ENCODE results near the gene KDM3B.
"Not testable (repeated sequence)": the region's sequence is repeated elsewhere in the genome, so short reads cannot be mapped to it uniquely, and the experiment has no call there.

The KDM3B gene

GRCh38 chr5:138391859-138392386, 39.4 kb downstream of the KDM3B start:
- no peak for DNase-seq

DNA sequence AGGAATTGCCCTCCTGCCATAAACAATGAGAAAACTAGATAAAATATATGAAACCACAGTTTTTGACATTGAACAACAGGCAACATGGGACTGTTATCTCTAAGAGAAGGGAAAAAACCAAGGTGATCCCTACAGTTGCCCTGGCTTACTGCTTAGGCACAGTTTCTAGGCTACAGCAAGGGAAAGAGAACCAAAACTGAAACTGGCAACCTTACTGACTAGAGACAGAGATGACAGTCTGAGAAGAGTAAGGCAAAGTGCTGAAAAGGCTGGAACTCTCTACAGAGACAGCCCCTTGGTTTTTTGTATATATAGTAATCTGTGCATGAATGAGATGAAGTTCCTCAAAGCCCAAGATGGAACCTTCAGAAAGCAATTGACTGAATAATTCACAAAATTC, 50.2 kb downstream of the KDM3B start:
- no peak for DNase-seq

- DNase-seq: peak; percentile 73
Observed at GRCh38 chr5:138408023-138408422, 55.5 kb downstream of the KDM3B start.

DNA sequence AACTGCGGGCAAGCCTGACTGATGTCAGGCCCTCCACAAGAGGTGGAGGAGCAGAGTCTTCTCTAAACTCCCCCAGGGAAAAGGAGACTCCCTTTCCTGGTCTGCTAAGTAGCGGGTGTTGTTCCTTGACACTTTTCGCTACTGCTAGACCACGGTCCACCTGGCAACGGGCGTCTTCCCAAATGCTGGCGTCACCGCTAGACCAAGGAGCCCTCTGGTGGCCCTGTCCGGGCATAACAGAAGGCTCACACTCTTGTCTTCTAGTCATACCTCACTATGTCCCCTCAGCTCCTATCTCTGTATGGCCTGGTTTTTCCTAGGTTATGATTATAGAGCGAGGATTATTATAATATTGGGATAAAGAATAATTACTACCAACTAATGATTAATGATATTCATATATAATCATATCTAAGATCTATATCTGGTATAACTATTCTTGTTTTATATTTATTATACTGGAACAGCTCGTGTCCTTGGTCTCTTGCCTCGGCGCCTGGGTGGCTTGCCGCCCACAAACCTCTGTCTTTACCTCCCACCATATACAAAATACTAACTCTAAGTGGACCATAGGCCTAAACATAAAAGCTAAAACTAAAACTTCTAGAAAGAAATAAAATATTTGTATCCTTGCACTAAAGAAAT, 58.6 kb downstream of the KDM3B start:
- DNase-seq: not testable (repeated sequence)

- no peak for DNase-seq
Observed at GRCh38 chr5:138418444-138418843, 66.0 kb downstream of the KDM3B start.

GRCh38 chr5:138425079-138425478, 72.6 kb downstream of the KDM3B start:
- DNase-seq: no peak

GRCh38 chr5:138435943-138436342, 83.5 kb downstream of the KDM3B start:
- no peak for DNase-seq

DNA sequence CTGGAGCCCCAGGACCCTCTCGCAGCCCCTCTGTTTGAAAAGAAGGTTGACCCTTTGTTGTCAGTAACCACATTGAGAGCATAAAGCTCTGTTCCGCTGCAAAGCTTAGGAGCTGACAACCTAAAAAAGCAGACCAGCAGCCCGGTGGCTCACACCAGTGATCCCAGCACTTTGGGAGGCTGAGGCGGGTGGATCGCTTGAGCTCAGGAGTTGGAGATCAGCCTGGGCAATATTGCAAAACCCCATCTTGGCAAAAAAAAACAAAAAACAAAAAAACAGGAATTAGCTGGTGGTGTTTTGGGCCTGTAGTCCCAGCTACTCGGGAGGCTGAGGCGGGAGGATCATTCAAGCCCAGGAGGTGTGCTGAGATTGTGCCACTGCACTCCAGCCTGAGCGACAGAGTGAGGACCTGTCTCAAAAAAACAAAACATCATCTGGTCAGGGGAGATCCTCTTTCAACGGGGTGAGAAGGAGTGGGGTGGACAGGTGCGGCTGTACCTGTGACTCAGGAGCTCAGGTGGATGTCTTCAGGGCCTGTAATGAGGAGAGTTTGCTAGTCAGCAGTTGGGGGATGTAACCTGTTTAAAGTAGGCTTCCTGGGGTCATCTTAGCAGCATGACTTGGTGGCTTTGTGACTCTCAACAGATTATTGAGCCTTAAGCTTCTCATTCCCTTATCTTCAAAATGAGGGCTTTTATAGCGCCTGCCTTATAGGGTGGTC, 85.7 kb downstream of the KDM3B start:
- DNase-seq: peak; percentile 9

GRCh38 chr5:138438724-138439476, 86.4 kb downstream of the KDM3B start, which contains the start of gene REEP2:
TSS of gene REEP2 (plus strand) at chr5:138439057. CDS start at chr5:138439209, 152 bp downstream.
- peak; percentile 57 for DNase-seq

- DNase-seq: peak; percentile 23
Observed at GRCh38 chr5:138439477-138440158, 87.1 kb downstream of the KDM3B start.

- DNase-seq: no peak
Observed at GRCh38 chr5:138440159-138441073, 87.9 kb downstream of the KDM3B start.

GRCh38 chr5:138441221-138441620, 88.7 kb downstream of the KDM3B start:
- no peak for DNase-seq

DNA sequence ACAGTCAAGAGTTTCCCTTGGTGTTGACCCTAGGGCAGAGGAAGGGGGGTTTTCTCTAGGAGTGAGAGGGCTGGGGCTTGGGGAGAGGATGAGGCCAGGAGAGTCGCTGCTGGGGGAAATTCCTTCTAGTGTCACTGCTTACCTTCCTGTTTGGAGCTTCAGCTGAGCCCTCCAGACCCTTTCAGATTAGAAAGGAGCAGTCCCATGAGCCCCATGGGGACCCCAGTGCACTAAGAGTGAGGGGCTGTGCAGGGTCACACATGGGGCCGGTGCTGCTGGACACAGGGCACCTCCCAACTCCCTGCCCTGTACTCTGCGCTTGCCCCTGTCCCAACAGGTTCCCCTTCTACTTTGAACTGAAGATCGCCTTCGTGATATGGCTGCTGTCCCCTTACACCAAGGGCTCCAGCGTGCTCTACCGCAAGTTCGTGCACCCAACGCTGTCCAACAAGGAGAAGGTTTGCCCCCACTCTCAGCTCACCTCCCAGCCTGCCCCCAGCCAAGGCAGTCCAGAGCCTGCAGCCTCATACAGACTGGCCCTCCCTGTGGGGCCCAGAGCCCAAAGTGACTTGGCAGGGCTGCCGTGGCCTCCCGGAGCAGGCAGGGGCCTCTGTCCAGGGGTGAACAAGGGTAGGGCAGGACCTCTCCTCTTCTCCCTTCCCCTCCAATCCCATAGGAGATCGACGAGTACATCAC, 91.7 kb downstream of the KDM3B start:
- DNase-seq: no peak

GRCh38 chr5:138444774-138445546, 92.5 kb downstream of the KDM3B start:
- DNase-seq: no peak

- DNase-seq: no peak
Observed at GRCh38 chr5:138445547-138446271, 93.2 kb downstream of the KDM3B start.

DNA sequence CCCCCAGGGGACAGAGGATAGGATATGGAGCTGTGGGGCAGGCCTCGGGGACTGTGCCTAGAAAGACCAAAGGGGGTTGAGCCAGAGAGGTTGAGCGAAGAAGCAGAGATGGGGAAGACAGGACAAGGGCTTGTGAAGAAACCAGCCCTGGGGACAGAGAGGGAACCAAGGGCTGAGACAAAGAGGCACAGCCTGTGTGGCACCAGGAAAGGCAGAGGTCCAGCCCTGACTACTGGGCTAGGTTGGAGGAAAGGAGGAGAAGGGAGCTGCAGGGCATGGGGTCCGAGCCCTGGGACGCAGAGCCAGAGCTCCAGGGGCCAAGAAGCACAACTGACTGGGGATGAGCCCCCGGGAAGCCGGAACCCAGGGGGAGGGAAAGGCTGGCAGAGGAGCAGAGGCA, 95.6 kb downstream of the KDM3B start:
- DNase-seq: no peak

GRCh38 chr5:138448481-138449398, 96.3 kb downstream of the KDM3B start:
- DNase-seq: peak; percentile 94

DNA sequence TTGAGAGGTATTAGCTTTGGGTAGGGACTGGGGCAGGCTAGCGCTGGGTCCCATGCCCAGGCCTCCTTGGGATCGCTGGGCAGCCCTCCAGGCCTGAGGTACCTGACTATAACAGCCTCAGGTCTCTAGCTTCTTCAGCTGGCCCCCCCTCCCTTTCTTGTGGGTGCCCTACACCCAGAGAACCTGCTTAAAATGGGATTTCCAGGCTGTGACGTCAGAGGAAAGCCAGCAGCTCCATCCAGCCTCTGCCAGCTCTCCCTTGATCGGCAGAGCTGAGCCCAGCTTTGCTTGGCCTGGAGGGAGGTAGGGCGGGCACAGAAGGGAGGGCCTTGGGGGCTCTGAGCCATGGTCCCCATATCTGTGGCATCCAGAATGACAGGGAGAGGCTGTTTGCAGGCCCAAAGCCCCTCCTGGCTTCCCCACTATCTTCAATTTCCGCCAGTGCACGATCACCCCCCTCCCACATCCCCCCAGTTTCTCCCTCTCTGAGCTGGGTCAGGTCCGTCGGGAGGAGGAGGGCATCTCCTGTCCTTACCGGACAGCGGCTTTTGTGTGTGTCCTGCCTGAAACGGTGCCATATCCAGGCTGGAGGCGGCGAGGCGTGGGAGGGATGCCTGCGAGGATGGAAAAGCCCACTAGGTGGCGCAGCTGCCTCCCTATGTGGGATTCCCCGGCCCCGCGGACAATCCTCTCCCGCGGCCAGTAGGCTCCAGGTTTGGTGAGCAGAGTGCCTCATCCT, 97.2 kb downstream of the KDM3B start:
- DNase-seq: peak; percentile 75
